Esophagus muscularis mucosa (tissue), 4 donors: ENCODE data around the gene LRRC4C. TPM values are rescaled to one million over a fixed set of nuclear protein-coding genes. Genes with fewer than 3 reads are reported as not detected.

Source experiments
- DNase-seq: peaks from one replicate; pipeline ENCODE4 v3.0.0-alpha.2; 2017; ENCODE audit errors: extremely low spot score
- H3K27ac ChIP-seq, 4 donors: fragments of 200-600 bp; sonication (generic); replicated peaks in 1 of 4; 1 replicate in 3 of 4; 2 replicates in 1 of 4; pipeline ENCODE4 v1.5.1; 2016 to 2019; ENCODE audit warnings: mild to moderate bottlenecking in 1 of 4
- H3K27me3 ChIP-seq, 4 donors: fragments of 200-600 bp; sonication (generic); one replicate each; pipeline versions ENCODE4 v1.5.1 to v1.6.0; 2016 to 2019
- H3K36me3 ChIP-seq, 4 donors: fragments of 200-600 bp; sonication (generic); one replicate each; pipeline ENCODE4 v1.5.1; 2016 to 2019
- H3K4me1 ChIP-seq, 4 donors: fragments of 200-600 bp; sonication (generic); one replicate each; pipeline ENCODE4 v1.5.1; 2016 to 2019
- H3K4me3 ChIP-seq, 4 donors: fragments of 200-600 bp; sonication (generic); 1 replicate in 2 of 4; 2 replicates in 2 of 4; pipeline ENCODE4 v1.5.1; 2016 to 2019; ENCODE audit warnings: mild to moderate bottlenecking in 4 of 4, moderate library complexity in 1 of 4
- H3K9me3 ChIP-seq, 4 donors: fragments of 200-600 bp; sonication (generic); 1 replicate in 3 of 4; 2 replicates in 1 of 4; pipeline ENCODE4 v1.5.1; 2016 to 2019
- EP300 ChIP-seq: sonication (generic); formaldehyde crosslinking; IDR thresholded peaks from one replicate; pipeline ENCODE4 v1.6.1; 2017; ENCODE audit warnings: antibody characterized with exemption
- POLR2A ChIP-seq: fragments of 450-650 bp; IDR thresholded peaks from one replicate; pipeline ENCODE4 v1.6.1; 2017; ENCODE audit warnings: antibody characterized with exemption, moderate library complexity, mild to moderate bottlenecking, low read depth
- POLR2AphosphoS5 ChIP-seq, 2 donors: sonication (generic); formaldehyde crosslinking; IDR thresholded peaks; one replicate each; pipeline ENCODE4 v1.6.1; 2017; ENCODE audit warnings: antibody characterized with exemption in 2 of 2
- WGBS: methylation state at CpG from one replicate; pipeline ENCODE4 v1.1.5; 2018; 5-methylcytosine and 5-hydroxymethylcytosine counted together
- intact Hi-C: fragments of 100-400 bp; cut with DNase I; formaldehyde crosslinking; loops from one replicate; pipeline ENCODE4 v1.15.1; 2023
- total RNA-seq, 4 donors: library from RNA; depleted of rRNA; stranded (reverse); fragments of >200 nt; gene quantifications; one replicate each; pipeline versions ENCODE4 v1.1.0 to v1.2.1, GENCODE V29; 2016
- TF ChIP-seq, protein P1 (sequence below), 3 experiments: fragments of 200-600 bp in 2 of 3; fragments of 450-650 bp in 1 of 3; sonication (generic) in 2 of 3; IDR thresholded peaks; one replicate each; pipeline ENCODE4 v1.5.1; 2017 to 2019; ENCODE audit warnings: antibody characterized with exemption in 3 of 3, mild to moderate bottlenecking in 2 of 3, moderate library complexity in 1 of 3

LRRC4C gene
- total RNA-seq, 4 donors from 2014 or later: 1.2 to 4.0 (median 2.2) TPM

DNA sequence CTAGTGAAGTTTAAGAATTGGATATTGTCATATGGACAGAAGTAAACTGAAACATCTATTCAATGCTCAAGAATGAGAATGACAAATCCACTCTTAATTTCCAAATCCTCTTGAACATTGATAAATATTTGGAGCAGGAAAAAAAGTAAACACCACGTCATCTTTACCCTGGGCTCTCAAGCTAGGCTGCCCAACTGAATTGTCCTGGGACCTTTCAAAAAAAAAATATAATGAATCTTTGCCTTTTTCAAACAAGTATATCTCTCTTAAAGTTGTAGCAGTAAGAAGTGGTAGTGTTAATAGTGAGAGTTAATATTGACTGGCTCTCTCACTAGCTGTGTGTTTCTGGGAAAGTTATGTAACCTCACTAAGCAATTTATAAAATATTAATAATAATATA, 374.3 kb downstream of the LRRC4C start:
- no peaks in the 10 kb centered on the region for H3K27me3 ChIP-seq
- H3K9me3 ChIP-seq: no peaks in the 10 kb centered on the region
- H3K27ac ChIP-seq: no peak overlapping the region
- H3K4me1 ChIP-seq: no peaks in the 10 kb centered on the region
- no peak for DNase-seq
- H3K36me3 ChIP-seq: no peaks in the 10 kb centered on the region
- intact Hi-C loops: no loop called here
- TF ChIP-seq, protein P1, sequence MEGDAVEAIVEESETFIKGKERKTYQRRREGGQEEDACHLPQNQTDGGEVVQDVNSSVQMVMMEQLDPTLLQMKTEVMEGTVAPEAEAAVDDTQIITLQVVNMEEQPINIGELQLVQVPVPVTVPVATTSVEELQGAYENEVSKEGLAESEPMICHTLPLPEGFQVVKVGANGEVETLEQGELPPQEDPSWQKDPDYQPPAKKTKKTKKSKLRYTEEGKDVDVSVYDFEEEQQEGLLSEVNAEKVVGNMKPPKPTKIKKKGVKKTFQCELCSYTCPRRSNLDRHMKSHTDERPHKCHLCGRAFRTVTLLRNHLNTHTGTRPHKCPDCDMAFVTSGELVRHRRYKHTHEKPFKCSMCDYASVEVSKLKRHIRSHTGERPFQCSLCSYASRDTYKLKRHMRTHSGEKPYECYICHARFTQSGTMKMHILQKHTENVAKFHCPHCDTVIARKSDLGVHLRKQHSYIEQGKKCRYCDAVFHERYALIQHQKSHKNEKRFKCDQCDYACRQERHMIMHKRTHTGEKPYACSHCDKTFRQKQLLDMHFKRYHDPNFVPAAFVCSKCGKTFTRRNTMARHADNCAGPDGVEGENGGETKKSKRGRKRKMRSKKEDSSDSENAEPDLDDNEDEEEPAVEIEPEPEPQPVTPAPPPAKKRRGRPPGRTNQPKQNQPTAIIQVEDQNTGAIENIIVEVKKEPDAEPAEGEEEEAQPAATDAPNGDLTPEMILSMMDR (IDR thresholded peaks at IDR 0.05): no peak
- TF ChIP-seq POLR2AphosphoS5 (IDR thresholded peaks at IDR 0.05) (no peak), EP300 (no peak), POLR2A (no peak)
- 46% methylated on average over 1 of the region's 1 CpG for WGBS
- no peak overlapping the region for H3K4me3 ChIP-seq

DNA sequence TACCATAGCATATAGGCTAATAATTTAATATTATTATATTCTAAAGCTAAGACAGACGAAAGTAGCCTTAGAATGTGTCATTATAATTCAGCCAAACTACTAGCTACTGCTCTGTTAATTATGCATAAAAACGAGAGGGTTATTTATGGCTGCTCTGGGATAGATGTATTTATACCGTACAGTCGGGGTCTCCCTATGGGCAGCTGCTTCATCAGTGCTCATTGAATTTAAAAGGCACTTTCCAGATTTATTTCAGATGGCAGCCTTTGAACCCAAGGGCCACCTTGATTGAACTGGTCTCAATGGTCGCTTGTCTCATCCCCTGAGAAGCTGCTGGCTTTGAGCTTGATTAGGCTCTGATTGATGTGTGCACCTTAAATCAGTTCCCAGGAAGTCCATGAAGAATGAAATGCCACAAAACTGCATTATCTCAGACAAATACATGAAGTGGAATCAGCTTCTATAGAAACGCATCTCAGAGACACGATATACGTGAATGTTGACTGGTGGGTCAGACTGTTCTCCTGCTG, 377.6 kb downstream of the LRRC4C start:
- no peaks in the 10 kb centered on the region for H3K4me1 ChIP-seq
- no peaks in the 10 kb centered on the region for H3K36me3 ChIP-seq
- H3K9me3 ChIP-seq: no peaks in the 10 kb centered on the region
- H3K27ac ChIP-seq: no peak overlapping the region
- no peak overlapping the region for H3K4me3 ChIP-seq
- intact Hi-C loops: no loop called here
- DNase-seq: no peak
- TF ChIP-seq POLR2A (no peak), POLR2AphosphoS5 (IDR thresholded peaks at IDR 0.05) (no peak), EP300 (no peak)
- TF ChIP-seq, protein P1 (IDR thresholded peaks at IDR 0.05): no peak
- 87% methylated on average over 8 of the region's 8 CpGs for WGBS
- no peaks in the 10 kb centered on the region for H3K27me3 ChIP-seq

DNA sequence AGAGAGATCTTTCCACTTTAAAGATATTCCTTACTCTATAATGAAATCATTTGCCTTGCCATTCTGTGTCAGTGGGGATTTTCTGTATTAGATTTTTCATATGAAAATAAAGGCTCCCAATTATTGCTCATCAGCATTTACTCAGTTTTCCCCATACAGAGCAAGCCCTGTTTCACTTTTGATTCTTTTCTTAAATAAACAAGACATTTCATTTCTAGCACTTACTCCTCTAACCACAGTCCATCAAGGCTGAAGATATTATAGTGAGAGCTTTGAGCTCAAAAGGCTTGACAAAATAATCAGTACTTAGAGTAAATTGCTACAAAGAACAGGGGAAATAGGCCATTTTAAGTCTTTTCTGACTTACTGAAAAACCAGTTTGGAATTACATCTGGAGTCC, 385.1 kb downstream of the LRRC4C start:
- no peaks in the 10 kb centered on the region for H3K27me3 ChIP-seq
- H3K4me1 ChIP-seq: no peaks in the 10 kb centered on the region
- H3K9me3 ChIP-seq: peaks cover 0 to 3% (median 0%) of the 10 kb centered on the region in 4 donors
- no peak overlapping the region for H3K27ac ChIP-seq
- no peak for DNase-seq
- no peak overlapping the region for H3K4me3 ChIP-seq
- TF ChIP-seq POLR2AphosphoS5 (IDR thresholded peaks at IDR 0.05) (no peak), EP300 (no peak), POLR2A (no peak)
- TF ChIP-seq, protein P1 (IDR thresholded peaks at IDR 0.05): no peak
- no peaks in the 10 kb centered on the region for H3K36me3 ChIP-seq
- intact Hi-C loops: no loop called here

DNA sequence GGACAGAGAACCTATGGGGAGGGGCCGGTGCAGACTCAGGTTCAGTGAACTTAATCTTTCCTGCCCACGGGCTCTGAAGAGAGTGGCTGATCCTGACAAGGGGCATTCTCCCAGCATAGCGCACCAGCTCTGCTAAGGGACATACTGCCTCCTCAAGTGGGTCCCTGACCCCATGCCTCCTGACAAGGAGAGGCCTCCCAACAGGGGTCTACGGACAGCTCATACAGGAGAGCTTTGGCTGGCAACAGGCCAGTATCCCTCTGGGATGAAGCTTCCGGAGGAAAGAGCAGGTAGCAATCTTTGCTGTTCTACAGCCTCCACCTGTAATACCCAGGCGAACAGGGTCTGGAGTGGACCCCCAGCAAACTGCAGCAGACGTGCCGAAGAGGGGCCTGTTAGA, 394.0 kb downstream of the LRRC4C start:
- peaks cover 0 to 7% (median 3%) of the 10 kb centered on the region in 4 donors for H3K9me3 ChIP-seq
- 81% methylated on average over 6 of the region's 8 CpGs for WGBS
- TF ChIP-seq POLR2A (no peak), POLR2AphosphoS5 (IDR thresholded peaks at IDR 0.05) (no peak), EP300 (no peak)
- TF ChIP-seq, protein P1 (IDR thresholded peaks at IDR 0.05): no peak
- H3K36me3 ChIP-seq: no peaks in the 10 kb centered on the region
- H3K4me3 ChIP-seq: no peak overlapping the region
- intact Hi-C loops: no loop called here
- DNase-seq: no peak
- no peaks in the 10 kb centered on the region for H3K27me3 ChIP-seq
- no peaks in the 10 kb centered on the region for H3K4me1 ChIP-seq
- H3K27ac ChIP-seq: no peak overlapping the region

DNA sequence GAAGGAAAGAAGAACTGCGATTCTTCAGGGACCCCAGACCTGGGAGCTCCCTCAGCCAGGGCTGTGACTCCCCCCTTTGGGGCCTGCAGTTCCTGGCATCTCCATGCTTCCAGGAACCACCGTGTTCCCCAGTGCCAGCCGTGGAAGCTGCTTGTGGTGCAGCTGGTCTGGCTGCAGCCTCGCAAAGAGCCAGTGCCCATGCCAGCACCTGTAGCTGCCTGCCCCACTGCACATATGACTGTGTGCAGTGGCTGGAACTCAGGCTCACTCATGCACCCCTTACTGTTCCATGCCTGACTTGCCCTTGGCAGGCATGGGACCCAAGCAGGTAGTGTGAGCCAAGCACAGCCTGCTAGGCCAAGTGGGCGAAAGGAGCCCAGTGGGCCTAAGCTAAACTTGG, 401.3 kb downstream of the LRRC4C start:
- no peak for DNase-seq
- peaks cover 0 to 4% (median 0%) of the 10 kb centered on the region in 4 donors for H3K9me3 ChIP-seq
- intact Hi-C loops: no loop called here
- H3K27ac ChIP-seq: no peak overlapping the region
- TF ChIP-seq POLR2AphosphoS5 (IDR thresholded peaks at IDR 0.05): no peak
- TF ChIP-seq, protein P1 (IDR thresholded peaks at IDR 0.05): no peak
- TF ChIP-seq EP300: no peak
- TF ChIP-seq POLR2A: no peak
- no peak overlapping the region for H3K4me3 ChIP-seq
- 93% methylated on average over 4 of the region's 5 CpGs for WGBS
- H3K36me3 ChIP-seq: no peaks in the 10 kb centered on the region
- no peaks in the 10 kb centered on the region for H3K27me3 ChIP-seq
- no peaks in the 10 kb centered on the region for H3K4me1 ChIP-seq
